Mesenteric fat pad (tissue), 1 donor: Measurements from ENCODE around the gene PPP2R5C. TPM values are rescaled to one million over a fixed set of nuclear protein-coding genes. Genes with fewer than 3 reads are reported as not detected.

Experiments
- DNase-seq: peaks from one replicate; pipeline ENCODE4 v3.0.0-alpha.2; 2020; ENCODE audit warnings: low spot score
- total RNA-seq: library from RNA; stranded (reverse); fragmentation: NEBNext Ultra II Directional; extraction: Animal tissue kit (Norgen Biotek cat#: 25700); gene quantifications from one replicate; pipeline ENCODE4 v1.2.1, GENCODE V29; 2021
- donor health status: DM: yes; HTN: yes; CAD: no.

PPP2R5C gene
- total RNA-seq, 1 donor from 2014 or later, result 124 TPM

DNA sequence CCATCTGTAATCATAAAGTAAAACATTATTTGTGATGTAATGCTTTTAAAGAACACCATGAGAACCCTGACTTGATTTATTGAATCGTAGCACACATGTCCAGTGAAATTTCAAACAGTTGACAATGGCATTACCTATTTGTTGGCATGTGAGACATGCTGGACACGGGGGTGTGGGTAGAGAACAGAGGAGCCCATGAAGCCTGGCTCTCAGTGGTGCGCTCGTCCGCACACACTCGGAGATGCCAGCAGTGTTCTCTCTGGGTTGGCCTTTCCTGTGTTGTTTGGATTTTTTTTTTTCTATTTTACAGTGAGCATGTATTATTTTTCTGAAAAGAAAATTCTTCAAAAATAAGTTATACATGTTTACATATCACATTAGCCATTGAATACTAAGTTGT, 78.2 kb downstream of the PPP2R5C start:
- no peak for DNase-seq

DNA sequence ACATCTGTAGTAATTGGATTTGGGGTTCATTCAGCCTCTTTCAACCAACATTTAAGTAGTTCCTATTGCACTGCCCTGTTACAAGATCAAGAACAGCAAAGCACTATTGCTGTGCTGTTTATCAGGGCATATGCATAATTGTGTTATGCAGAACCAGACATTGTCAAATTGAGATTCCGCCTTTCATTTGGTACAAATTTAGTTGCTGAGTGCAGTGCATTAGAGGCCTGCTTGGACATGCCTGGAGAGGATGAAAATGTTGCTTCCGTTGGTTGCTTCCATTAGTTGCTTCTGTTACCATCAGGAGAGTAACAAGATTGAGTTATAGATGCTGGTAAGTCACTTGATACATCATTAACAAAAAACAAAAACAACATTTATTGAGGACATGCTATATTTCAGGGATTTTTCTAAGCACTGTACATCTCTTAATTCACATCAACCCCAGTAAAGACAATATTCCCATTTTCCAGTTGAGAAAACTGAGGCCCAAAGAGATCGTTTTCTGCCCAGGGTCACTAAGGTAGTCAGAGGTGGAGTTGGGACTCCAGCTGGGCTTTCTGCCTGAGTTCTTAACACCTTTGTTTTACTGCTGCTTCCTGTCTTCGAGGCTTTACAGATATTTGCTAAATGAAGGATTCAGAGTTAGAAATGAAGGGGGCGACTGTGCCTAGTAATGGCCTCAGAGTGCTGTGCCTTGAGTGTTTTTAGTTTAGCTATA, 79.3 kb downstream of the PPP2R5C start:
- no peak for DNase-seq

DNA sequence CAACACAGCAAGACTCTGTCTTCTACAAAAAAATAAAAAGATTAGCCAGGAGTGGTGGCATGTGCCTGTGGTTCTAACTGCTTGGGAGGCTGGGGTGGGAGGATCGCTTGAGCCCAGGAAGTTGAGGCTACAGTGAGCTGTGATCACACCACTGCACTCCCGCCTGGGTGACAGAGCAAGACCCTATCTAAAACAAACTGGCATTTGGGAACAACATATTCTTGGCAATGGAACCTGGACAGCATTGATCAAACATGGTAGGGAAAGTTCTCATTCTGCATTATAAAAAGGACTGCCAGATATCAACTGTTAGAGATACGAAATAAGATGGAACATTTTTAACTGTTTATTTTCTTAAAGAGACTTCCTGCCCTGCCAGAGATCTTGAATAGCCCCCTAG, 81.5 kb downstream of the PPP2R5C start:
- DNase-seq, result no peak

- DNase-seq, result no peak
These were observed 82.2 kb downstream of the PPP2R5C start for GRCh38 chr14:101843665-101844064.

GRCh38 chr14:101844219-101844618, 82.7 kb downstream of the PPP2R5C start:
- no peak for DNase-seq

GRCh38 chr14:101844751-101845150, 83.2 kb downstream of the PPP2R5C start:
- no peak for DNase-seq

- no peak for DNase-seq
These were observed 84.0 kb downstream of the PPP2R5C start for GRCh38 chr14:101845496-101845895.

GRCh38 chr14:101845896-101846295, 84.4 kb downstream of the PPP2R5C start:
- DNase-seq, result no peak

DNA sequence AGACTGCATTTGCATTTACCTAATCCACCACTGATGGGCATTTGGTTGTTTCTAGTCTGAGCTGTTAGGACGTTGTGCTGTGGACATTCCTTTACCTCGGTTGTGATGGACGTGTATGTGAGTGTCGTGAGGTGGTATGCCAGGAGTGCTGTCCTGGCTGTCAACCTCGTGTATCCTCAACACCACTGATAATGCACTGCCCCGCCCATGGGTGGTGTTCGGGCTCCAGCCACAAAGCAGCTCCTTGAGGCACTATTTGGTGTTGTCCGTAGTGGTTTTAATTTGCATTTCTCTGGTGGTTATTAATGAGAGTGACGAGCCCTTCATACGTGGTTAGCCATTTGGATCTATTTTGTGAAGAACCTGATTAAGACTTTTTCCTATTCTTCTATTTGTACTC, 87.6 kb downstream of the PPP2R5C start:
- DNase-seq, result no peak

DNA sequence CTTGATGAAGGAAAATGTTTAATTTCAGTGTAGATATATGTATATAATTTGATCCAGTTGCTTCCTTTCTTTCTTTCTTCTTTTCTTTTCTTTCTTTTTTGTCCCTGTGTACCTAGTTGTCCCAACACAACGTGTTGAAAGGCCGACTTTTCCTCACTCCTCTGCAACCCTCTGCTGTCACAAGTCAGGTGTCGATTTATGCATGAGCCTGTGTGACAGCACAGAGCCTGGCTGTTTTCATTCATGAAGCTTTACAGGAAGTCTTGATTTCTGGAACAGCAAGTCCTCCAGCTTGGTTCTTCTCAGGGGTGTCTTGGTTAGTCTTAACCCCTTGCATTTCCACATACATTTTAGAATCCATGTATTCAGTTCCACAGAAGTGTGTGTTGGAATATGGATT, 88.1 kb downstream of the PPP2R5C start:
- DNase-seq, result no peak

DNA sequence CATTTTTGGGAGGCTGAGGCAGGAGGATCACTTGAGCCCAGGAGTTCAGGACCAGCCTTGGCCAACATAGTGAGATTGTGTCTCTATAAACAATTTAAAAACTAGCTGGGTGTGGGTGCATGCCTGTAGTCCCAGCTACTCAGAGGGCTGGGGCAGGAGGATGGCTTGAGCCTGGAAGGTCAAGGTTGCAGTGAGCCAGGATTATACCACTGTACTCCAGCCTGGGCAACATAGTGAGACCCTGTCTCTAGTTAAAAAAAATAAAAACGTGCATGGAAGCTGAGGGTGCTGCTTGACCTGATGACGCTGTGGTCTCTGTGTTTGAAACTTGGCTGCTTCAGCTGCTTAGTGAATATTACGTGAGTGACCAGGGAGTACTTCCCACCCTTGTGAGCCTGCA, 89.7 kb downstream of the PPP2R5C start:
- DNase-seq, result no peak

- no peak for DNase-seq
These were observed 90.4 kb downstream of the PPP2R5C start for GRCh38 chr14:101851736-101852405.

DNA sequence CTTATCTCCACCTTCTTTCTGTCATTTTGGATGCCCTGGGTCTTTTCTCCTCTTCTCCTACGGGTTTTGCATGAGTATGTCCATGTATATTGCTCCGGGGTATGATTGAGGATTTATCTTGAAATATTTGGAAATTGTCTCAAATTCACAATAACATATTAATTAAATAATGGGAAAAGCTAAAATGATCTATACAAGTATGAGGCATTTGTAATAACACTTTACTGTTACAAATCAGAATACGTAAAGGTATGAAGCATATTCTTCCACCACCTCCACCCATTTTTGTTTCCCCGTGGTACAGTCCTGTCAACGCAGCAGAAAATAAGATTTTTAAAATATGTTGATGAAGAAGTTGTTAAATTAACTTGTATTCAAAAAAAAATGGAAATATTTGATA, 91.3 kb downstream of the PPP2R5C start:
- no peak for DNase-seq

GRCh38 chr14:101853455-101854018, 92.0 kb downstream of the PPP2R5C start:
- DNase-seq, result no peak

- DNase-seq, result no peak
These were observed 92.9 kb downstream of the PPP2R5C start for GRCh38 chr14:101854366-101854765.

GRCh38 chr14:101855958-101856357, 94.4 kb downstream of the PPP2R5C start:
- no peak for DNase-seq

GRCh38 chr14:101856536-101856935, 95.0 kb downstream of the PPP2R5C start:
- no peak for DNase-seq

DNA sequence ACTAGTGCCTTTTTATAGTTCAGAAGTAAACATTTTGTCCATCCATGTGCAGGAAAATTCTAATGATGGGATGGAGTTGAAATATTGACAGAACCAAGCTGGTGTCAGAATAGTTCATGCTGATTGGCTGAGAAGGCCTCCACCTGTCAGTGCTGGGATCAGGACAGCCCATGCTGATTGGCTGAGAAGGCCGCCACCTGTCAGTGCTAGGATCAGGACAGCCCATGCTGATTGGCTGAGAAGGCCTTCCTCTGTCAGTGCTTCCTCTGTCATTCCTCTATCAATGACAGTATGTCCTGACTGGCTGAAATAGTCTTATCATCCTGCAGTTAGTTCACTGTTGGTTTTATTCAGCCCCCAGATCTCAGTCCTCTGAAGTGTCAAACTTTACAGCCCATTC, 95.7 kb downstream of the PPP2R5C start:
- no peak for DNase-seq

DNA sequence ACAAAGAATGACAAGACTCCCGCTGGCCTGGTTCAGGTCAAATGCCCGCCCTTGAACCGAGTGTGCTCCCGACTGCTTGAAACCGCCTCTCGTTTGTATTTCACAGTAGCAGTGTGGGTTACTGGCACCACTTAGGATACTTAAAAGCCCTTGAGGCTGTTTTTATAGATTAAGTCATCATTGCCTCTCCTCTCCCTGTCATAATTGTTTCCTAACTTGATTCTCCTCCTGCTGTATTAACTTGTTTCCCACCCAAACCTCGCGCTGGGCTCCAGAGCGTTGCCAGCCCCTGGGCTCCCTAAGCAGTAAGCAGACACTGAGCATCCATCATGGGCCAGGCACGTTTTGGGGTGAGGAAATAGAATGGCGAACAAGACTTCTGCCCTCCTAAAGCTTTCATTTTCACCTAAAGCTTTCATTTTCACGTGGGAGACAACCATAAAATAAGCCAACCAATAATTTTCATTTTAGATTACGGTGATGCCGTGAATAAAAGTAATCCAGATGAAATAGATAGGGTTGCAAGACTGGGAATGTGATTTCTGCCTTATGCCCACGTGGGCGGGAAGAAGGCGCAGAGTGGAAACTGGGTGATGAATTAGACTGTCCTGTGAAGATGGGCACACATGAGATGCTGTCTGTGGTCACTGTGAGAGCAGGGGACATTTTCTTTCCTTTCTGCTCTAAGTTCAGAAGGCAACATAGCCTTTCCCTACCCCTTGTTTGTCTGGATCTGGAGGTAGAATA, 97.5 kb downstream of the PPP2R5C start:
- no peak for DNase-seq

DNA sequence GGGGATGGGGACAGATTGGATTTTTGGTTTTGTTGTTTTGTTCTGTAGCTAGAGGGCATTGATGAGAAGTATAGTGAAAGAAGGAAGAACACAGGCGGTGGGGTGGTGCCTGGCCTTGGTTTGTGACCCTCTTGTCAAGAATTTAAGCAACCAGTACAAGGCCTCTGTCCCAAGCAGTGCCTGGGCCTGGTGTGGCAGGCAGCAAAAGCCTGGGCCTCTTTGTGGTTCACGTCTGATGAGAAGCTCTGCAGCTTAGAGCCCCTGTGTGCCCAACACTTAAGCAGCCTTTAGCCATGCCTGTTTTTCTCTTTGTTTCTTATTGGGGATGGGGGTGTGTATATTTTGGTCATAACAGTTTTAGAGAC, 98.0 kb downstream of the PPP2R5C start:
- DNase-seq, result no peak

DNA sequence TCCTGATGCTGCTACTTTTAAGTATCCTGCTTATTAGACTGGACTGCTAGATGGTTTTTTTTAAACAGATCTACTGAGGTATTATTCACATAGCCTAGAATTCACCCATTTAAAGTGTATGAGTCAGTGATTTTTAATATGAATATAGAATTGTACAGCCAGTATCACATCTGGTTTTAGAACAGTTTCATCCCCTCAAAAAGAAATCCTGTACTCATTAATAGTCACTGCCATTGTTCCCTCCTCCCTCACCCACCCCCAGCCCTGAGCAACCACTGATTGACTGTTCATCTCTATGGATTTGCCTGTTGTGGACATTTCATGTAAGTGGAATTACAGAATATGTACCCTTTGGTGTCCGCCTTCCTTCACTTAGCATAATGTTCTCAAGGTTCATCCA, 98.4 kb downstream of the PPP2R5C start:
- no peak for DNase-seq

DNA sequence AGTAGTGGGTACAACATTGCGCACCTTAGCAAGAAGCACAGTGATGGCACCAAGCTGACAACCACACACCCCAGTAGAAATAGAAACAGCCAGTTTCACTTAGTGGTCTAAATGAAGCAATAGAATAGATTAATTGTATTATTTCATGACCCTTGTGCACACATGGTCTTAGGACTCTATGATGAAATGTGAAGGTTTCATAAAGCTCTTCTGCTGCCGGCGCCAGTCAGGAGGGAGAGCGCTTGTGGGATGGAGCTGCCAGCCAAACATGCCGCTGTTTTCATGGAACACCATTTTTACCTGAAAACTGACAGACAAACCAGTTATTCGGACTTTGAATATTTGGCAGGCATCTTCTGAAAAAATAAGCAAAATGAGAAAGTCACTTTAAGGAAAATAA, 100.0 kb downstream of the PPP2R5C start:
- no peak for DNase-seq
